LHCN-M2 (cell line): ENCODE measurements around the gene PYROXD2. TPM values are rescaled to one million over a fixed set of nuclear protein-coding genes. Genes with fewer than 3 reads are reported as not detected.
"Not testable (repeated sequence)": the region's sequence is repeated elsewhere in the genome, so short reads cannot be mapped to it uniquely, and the experiment has no call there.

Source experiments
- DNase-seq: peaks from one replicate; pipeline ENCODE4 v3.0.0-alpha.2; 2012; ENCODE audit warnings: low read depth
- total RNA-seq: library from RNA; depleted of rRNA; stranded (reverse); fragments of >200 nt; gene quantifications from 2 replicates; pipeline ENCODE4 v1.2.3, GENCODE V29; 2014

PYROXD2 gene
- total RNA-seq, 1 experiment from 2014 or later: 11.4 TPM

DNA sequence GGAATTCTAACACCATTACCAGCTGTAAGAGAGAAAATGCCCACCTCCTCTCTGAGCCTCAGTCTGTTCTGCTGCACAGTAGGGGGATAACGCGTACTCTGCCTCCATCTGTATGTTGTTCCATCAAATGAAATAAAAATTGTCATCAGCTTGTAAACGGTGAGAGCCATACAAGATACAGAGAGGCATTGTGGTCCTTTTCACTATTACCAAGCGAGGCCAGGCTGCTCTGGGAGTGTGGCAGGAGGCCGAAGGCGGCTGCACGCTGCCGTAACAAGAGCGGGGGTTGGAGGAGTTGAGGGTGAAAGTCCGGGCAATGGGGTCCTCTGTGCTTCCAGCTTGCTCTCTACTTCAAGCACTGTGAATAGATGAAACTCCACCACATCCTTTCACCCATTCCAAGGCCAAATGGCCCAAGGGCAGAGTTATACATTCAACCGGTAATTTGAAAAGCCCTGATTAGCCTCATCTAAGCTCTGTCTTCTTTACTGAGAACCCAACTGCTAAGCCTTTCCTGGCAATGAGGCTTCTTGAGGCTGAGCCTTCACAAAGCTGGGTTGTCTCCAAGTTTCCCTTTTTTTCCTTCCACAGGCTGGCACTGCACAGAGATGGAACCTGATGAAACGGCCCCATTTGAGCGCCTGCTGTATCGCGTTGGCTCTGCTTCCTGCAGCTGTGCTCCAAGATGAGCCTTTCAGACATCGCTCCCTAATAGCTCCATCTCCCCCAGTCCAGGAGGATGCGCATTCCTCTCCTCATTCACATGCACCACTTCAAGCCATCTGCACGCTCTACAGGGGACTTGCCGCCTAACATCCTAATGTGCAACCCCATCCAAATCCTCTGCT is 47.2 kb downstream of the PYROXD2 start:
- DNase-seq: no peak

DNA sequence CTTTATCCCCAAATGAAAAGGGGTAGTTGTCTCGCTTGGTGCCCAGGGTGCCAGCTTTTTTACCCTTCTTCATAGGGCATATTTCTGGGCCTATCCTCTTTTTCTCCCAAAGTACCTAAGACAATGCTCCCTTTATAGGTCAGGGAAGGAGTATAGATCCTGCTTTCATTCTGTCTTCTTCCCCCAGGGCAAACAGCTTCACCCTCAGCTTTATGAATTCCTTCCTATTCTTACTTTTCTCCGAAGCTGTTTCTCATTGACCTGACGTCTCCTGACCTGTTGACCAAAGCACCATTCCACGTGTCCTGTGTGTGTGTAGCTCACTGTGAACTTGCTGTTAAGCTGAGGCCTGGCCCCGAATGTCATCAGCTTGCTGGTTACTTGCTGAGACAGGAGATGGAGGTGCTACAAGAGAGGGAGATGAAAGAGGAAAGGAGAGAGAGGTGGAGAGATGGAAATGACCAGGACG is 48.9 kb downstream of the PYROXD2 start:
- no peak for DNase-seq

DNA sequence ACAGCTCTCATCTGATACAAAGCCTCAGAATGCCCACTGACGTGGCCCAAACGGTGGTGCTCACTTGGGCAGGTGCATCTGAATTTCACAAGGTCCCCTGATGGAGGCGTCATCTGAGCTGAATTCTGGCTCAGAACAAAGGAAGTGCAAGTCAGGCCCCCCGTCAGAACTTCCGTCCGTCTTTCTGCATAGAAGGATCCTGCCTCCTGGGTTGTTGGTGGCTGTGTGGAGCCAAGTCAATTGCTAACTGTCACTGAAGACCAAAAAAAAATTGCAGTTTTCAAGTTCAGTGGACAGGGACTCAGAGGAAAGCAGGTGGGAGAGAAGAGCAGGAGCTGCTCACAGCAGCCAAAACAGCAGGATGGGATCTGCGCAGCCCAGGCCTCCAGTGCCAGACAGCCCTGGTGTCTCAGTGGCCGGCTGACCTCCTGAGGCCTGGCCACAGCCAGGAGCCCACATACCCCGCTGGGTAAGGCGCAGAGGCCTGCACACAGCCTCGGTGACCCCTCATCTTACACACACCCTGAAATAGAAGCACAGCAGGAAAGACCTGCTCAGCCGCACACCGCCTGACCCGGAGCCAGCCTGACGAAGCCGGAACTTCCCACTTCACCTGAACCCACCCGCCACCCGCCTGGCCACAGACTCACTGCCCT is 49.4 kb downstream of the PYROXD2 start:
- DNase-seq: no peak

DNA sequence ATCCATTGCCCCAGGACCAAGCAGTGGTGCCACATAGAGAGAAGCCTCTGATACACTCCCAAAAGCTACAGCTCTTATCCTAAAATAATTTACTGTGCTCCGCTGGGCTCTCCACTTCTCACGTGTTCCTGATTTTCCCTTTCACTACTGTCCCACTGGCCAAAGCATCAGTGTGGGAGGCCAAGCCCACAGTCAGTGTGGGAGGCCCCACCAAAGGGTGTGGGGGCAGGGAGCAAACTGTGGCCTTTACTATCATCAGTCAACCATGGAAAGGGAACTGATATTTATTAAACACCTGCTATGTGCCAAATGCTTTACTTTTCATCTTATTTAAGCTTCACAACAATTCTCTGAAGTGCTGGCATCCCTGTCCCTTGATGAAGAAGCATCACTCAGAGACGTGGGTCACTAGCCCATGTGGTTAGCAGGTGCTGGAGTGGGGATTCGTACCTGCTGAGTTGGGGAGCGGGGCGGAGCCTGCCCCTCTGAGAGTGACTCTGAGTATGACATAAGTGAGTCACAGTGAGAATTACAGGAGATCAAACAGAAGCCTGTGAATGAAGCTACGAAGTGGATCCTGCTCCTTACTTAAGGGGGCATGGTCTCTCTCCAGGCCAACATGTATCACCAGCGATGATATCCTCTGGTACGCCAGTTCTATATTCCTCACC is 50.4 kb downstream of the PYROXD2 start:
- no peak for DNase-seq

DNA sequence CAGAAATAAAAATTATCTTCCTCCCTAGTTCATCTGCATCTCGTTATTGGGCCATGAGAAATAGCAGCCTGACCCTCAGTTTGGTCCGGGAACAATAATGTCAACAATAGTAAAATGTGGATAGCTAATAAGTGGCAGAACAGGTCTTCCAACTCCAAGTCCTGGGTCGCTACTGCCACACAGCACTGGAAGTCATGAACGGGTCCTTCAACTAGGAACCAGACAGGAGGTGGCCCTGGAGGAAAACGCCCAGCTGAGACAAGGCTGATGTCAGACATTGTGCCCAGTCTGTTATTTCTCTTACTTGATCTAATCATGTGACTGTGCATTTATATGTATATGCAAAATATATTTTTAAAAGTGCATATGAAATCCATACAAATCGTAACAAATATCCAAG is 51.8 kb downstream of the PYROXD2 start:
- no peak for DNase-seq

DNA sequence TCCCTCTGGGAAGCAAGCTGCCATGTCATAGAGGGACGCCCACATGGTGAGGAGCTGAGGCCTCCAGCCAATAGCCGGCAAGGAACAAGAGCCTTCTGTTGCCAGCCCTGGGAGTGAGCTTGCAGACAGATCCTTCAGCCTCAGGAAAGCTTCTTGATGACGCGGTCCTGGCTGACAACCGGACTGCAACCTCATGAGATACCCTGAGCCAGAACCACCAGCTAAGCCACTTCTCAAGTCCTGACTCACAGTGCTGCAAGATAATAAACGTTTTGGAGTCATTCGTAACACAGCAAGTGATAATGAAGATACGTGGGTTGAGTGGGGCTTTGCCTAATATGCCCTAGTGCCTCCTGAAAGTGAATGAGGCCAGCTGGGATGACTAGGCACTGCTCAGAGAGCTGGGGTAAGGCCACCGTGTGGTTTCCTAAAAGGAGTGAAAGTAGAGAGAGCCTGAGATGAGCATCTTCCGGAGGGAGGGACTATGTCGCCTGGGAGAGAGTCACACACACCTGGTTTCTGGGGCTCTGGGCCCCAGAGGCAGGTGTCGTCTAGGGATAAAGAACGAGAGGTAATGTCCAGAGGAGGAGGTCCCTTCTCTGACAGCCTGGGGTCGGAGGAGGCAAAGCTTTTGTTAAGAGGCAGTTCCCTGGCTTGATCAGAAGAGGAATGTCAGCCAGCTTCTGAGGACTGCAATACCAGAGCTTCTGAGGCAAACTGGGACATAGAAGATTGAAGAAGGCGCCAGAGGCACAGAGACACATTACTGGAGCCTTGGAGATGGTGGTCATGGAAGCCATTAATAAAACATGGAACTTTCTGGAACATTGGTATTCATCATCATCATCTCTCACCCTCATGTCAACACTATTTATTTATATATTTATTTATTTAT is 53.6 kb downstream of the PYROXD2 start:
- peak; percentile 98 for DNase-seq

DNA sequence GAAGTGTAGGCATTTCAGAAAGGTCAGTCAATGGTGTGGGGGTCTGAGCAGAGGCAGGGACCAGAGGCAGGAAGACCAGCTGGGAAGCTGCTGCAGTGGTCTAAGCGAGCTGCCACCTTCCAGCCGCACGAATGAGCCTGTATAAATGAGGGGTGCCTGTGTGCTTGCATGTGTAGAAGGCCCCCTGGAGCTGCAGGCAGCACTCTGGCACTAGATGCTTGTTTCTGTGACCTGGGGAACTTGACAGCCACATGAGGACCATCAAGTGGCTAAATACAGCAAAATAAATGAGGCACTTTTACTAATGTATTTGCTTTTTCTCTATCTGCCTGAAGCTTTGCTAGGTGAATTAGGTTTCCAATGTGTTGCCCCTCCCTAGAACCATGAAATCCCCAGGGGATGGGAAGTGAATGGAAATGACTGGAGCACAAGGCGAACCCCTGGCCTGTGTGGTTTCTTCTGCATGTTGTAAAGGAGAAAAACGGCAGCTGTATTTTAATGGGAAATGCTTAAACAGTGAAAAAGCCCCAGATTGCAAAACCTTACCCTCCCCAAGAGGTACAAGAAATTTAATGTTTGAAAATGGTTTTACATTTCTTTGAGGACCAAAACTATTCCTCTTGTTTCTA is 57.7 kb downstream of the PYROXD2 start:
- DNase-seq: peak; percentile 97

DNA sequence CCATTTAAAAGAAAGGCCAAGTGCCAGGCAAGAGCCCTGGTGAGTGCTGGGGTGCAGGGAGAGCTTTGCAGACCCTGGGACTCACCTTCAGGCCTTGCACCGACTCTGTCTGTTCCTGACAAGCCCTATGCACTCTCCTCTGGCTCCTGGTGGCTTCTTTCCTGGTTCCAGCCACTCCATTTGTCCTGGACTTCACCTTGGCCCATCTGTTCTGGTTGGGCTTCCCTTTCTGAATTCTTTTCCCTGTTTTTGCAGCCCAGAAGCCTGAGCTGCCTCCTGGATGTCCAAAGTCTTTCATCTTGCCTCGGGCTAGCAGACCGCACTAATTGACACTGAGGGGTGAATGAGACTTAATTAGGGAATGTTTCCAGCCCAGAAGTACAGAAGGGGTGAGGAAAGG is 60.5 kb downstream of the PYROXD2 start:
- no peak for DNase-seq

DNA sequence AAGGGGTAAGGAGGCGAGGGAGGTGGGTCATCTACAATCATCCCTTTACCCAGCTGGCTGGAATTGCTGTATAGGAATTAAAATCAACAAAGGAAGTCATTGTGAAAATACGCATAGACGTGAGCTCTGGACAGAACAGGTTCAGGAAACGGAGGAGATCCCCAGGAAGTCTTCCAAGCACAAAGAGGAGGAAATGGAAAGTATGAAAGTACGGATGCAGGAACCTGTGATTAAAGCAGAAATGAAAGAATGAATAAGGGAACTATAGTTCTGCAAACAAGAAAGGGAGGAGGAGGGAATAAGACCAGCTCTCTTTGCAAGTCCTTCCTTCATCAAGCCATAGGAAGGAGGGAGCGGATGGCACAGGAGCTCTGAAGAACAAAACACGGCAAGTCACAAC is 61.8 kb downstream of the PYROXD2 start:
- DNase-seq: no peak

DNA sequence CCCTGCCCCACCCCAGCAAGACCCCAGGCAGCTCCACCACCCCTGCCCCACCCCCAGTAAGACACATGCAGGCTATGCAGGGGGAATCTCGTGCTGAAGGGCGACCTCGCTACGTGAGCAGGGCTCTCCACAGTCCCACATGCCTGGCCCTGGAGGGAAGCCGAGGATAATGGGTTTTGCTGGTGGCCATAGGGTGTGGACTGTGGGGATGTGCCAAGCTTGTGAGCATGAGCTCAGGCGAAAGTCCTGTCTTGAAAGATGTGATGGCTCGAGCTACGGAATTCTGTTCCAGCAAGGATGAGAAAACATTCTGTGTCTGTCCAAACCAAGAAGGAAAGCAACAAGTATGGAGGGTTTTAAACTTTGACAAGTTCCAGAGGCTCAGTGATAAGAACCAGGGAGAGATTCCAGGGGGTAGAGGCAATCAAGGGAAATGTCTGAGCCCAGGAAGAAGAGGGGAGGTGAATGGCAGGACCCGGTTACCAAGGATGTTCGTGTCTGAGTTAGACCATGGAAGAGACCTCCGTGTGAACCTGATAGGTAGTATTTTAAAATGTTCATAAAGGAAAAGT is 63.1 kb downstream of the PYROXD2 start:
- no peak for DNase-seq

DNA sequence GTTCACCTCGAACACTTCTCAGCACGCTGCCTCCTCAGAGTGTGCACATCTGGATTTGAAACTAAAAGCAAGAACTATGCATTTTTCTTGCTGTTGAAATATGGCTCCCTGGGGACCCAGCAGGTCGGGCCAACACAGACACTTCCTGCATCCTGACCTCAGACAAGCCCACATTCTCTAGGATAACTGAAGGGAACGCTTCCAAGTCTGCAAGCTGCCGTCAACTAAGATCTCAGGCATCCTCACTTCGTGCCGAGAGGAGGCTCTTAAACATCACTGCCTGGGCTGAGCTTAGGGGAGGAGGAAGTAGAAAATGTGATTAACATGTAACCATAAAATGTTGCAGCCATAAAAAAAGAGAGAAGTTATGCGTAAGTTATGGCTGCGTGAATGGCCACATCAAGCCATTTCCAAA is 65.5 kb downstream of the PYROXD2 start:
- peak; percentile 99 for DNase-seq

DNA sequence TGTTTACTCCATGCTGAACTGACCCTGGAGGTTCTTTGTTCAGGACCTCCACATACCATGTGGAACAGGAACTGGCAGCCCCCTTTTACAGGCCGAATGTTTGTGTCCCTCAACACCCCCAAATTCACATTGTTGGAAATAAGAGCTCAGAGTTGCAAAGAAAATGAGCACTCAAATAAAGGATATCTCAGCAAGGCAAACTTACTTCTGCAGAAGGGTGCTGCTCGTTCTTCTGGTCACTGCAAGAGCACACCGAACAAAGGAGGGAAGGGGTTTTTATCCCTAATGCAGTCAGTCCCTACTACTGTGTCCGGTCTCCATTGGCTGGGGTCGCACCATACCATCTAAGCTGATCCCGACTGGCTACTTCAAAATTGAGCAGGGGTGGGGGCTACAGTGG is 68.1 kb downstream of the PYROXD2 start:
- DNase-seq: no peak

DNA sequence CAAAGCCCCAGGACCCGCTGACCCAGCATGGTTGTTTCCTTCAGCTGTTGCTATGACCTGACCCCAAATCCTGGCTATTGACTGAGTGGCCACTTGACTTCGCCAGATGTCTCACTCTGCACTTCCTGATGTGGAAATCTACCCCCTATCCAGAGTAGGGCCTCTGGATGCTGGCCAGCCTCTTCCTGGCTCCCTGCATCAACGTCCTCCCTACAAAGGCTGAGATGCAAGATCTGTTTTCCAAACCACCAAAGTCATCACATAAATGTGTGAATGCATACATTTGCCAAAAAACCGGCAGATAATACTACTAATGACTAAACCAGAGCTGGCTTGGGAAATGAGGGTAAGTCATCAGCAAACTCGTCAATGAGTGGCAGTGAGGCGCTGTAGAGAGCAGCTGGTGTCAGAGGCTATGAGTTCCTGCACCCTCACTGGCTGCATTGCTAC is 70.4 kb downstream of the PYROXD2 start:
- peak; percentile 97 for DNase-seq

DNA sequence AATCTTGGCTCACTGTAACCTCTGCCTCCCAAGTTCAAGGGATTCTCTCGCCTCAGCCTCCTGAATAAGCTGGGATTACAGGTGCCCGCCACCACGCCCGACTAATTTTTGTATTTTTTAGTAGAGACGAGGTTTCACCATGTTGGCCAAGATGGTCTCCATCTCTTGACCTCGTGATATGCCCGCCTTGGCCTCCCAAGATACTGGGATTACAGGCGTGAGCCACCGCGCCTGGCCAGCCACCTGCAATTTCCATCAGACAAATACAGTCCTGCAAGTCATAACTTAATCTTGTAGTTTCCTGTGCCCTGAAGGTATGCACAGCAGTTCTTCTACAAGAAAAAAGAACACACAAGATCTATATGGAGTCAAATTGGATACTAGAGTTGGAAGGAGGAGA is 73.3 kb downstream of the PYROXD2 start:
- not testable (repeated sequence) for DNase-seq

DNA sequence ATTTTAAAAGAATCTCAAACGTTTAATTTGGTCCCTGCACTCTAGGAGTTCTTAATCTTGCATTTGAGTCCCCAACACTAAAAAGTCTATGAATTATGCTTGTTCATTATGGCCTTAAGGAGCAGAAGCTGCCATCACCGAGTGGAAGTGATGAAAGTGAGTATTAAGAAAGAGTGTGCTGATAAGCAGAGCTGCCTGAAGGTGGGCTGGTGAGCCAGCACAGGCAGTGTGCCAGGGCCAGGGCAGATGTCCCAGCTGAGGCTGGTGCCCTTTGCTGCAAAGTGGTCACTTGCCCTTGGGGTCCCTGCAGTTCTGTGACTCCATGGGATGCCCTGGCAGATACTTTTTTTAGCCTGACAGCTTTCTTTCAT is 74.1 kb downstream of the PYROXD2 start:
- no peak for DNase-seq

DNA sequence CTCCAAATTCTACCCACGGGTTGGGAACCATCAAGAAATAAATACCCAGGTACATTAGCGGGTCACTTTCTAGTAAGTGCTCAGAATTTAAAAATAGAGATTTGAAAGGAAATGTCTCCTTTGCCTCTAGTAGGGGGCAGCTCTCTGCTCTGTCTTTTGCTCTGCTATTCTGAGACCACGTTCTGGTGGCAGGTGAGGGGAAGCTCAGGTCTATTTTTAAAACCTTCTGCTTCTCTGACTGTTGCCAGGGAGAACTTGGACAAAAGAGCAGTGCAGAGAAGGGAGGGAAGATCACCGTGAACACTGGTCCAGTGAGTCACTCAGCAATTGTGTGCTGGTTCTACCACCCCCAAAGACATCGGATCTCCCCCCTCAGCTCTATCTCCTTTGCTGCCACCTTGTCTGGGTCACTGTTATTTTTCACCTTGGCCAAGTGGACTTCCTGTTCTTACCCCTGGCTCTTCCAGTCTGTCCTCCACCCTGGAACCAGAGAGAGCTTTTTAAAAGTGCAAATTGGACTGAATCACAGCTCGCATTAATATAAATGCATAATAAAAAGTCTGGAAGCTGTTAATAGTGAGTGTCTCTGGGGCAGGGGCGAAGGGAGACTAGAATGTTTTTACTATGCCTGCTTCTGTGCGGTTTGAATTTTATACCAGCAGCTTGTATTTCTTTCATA is 74.6 kb downstream of the PYROXD2 start:
- peak; percentile 49 for DNase-seq

DNA sequence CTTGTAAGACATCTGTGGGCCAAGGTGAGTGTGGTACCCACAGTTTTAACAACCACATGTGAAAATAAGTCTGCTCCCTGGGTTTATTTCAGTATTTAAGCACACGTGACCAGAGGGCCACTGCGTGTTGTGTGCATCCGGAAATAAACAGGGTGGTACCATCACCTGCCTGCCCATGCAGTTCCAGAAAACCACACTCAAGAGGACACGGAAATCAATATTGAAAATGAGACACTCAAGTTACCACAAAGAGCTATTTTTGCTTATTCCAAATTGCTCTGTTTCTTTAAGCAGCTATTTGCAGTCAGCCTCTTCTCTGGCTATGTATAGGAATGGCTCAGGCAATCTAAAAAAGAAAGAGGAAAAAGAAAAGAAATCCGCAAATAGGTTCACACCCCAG is 75.2 kb downstream of the PYROXD2 start:
- no peak for DNase-seq

DNA sequence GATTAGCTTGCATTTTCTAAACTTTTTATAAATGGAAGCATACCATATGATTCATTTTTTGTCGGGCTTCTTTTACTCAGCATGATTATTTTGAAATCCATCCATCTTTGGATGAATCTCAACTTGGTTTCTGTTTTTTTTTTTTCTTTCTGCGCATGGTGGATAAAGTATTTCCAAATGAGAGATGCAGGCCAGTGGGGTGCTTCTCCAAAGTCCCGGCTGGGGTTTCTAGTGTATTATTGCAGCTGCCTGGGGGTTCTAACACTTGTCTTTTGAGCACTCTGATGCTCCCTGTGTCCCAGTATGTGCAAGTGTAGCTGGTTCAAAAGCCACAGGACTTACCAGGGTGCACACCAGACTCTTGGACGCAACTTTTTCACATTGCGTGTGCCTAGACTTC is 76.1 kb downstream of the PYROXD2 start:
- DNase-seq: no peak

DNA sequence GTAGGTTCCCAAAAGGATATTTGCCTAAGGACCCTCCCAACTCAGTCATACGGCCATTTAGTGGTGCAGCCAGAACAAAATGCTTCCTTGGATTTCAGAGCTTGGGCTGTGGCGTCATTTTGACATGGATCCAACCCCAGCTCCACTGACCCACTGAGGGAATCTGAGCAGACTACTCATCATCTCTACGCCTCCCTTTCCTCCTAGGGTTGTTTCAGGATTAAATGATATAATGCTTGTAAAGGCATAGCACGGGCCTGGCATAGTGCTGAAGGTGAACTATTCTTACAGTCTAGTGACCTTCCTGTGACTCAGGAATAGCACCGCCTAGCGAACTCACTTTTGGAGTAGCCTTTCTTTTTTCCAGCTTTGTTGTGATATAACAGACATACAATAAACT is 76.7 kb downstream of the PYROXD2 start:
- no peak for DNase-seq

DNA sequence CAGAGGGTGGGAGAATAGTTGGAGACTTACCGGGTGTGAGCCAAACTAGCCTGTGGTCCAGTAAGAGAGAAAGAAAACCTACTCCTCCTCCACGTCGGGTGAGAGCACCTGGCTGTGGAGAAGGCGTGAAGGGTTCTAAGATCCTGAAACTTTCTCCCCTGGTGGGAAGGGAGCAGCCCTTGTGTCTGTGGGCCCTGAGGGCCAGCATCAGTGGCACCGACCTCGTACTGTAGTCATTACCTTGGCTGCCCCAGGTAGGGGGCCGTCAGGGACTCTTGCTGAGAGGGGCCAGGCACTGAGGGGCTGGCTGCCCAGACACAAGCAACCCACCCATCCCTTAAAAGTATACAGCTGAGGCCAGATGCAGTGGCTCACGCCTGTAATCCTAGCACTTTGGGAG is 77.5 kb downstream of the PYROXD2 start:
- no peak for DNase-seq
